Measurements from ENCODE around the gene PIGR. TPM values are rescaled to one million over a fixed set of nuclear protein-coding genes. Genes with fewer than 3 reads are reported as not detected.

Gene PIGR
- total and polyA plus RNA-seq, 9 donors: 0.04 to 5.3 (median 0.73) TPM; not detected in 1

GRCh38 chr1:206898915-206899431, 47.3 kb downstream of the PIGR start:
- TF ChIP-seq EP300 (IDR thresholded peaks at IDR 0.05) (no peak), CTCF (IDR thresholded peaks at IDR 0.05) (no peak), POLR2A (IDR thresholded peaks at IDR 0.05) (no peak)
- 86 to 91% (median 88%) methylated on average over 13 of the region's 13 CpGs for whole genome bisulfite sequencing, 3 donors

GRCh38 chr1:206898089-206898914, 48.0 kb downstream of the PIGR start:
- WGBS, 3 donors: 75 to 81% (median 80%) methylated on average over 11 of the region's 11 CpGs
- DNase-seq: no peak
- Histone ChIP-seq H3K4me1 (ENCODE audit: insufficient read depth) (peaks cover 8% of the 10 kb centered on the region), H3K27me3 (no peaks in the 10 kb centered on the region), H3K36me3 (no peaks in the 10 kb centered on the region), H3K9me3 (no peaks in the 10 kb centered on the region), H3K27ac (no peak overlapping the region), H3K4me3 (no peak overlapping the region)
- TF ChIP-seq CTCF (IDR thresholded peaks at IDR 0.05): no peak
- TF ChIP-seq POLR2A (IDR thresholded peaks at IDR 0.05): no peak
- intact Hi-C loops (cut with DNase I): no loop called here

More at GRCh38 chr1:206898915-206899431, 47.3 kb downstream of the PIGR start:
- Histone ChIP-seq H3K27me3 (no peaks in the 10 kb centered on the region), H3K4me1 (ENCODE audit: insufficient read depth) (peaks cover 8% of the 10 kb centered on the region), H3K9me3 (no peaks in the 10 kb centered on the region), H3K27ac (no peak overlapping the region), H3K4me3 (no peak overlapping the region), H3K36me3 (no peaks in the 10 kb centered on the region)
- no peak for DNase-seq
- intact Hi-C loops (cut with DNase I): no loop called here

GRCh38 chr1:206897175-206897574, 49.1 kb downstream of the PIGR start, which contains the start of gene IL24:
Gene IL24, plus strand, starts transcription at chr1:206897443. Its CDS starts 390 bp downstream, at chr1:206897833.
- H3K4me3 ChIP-seq: no peak within 1 kb of the TSS
- no peak within 1 kb of the TSS for H3K27ac ChIP-seq
- intact Hi-C loops (cut with DNase I): no loop called here
- no peak for DNase-seq
- H3K4me1 ChIP-seq (ENCODE audit: insufficient read depth): peaks cover 8% of the 10 kb centered on the region
- 75 to 87% (median 81%) methylated on average over 4 of the region's 4 CpGs for WGBS, 3 donors
- no peak for TF ChIP-seq EP300 (IDR thresholded peaks at IDR 0.05)
- TF ChIP-seq CTCF (IDR thresholded peaks at IDR 0.05): no peak
- TF ChIP-seq POLR2A (IDR thresholded peaks at IDR 0.05): no peak
- no peaks in the 10 kb centered on the region for H3K36me3 ChIP-seq
- no peaks in the 10 kb centered on the region for H3K27me3 ChIP-seq
- no peaks in the 10 kb centered on the region for H3K9me3 ChIP-seq

- no peak overlapping the region for H3K4me3 ChIP-seq
- no peak overlapping the region for H3K27ac ChIP-seq
- intact Hi-C loops (cut with DNase I): no loop called here
- 35 to 53% (median 37%) methylated on average over 3 of the region's 3 CpGs for WGBS, 3 donors
- TF ChIP-seq CTCF (IDR thresholded peaks at IDR 0.05) (no peak), EP300 (IDR thresholded peaks at IDR 0.05) (no peak), POLR2A (IDR thresholded peaks at IDR 0.05) (no peak)
- no peaks in the 10 kb centered on the region for H3K27me3 ChIP-seq
- no peak for DNase-seq
- no peaks in the 10 kb centered on the region for H3K36me3 ChIP-seq
- H3K4me1 ChIP-seq (ENCODE audit: insufficient read depth): peaks cover 8% of the 10 kb centered on the region
- H3K9me3 ChIP-seq: no peaks in the 10 kb centered on the region
Measured at GRCh38 chr1:206896261-206896660, 50.0 kb downstream of the PIGR start.

Data from ovary (tissue), 9 donors.